ENCODE data around the gene ARHGEF4.

Gene ARHGEF4

GRCh38 chr2:131093006-131093695 lies 256.4 kb downstream of the ARHGEF4 start, which contains the start of gene FAM168B:
Gene FAM168B (minus strand): TSS chr2:131093460. CDS start chr2:131082646, 10,814 bp downstream.
- peak; percentile 78 for DNase-seq (ENCODE audit: low spot score)

DNA sequence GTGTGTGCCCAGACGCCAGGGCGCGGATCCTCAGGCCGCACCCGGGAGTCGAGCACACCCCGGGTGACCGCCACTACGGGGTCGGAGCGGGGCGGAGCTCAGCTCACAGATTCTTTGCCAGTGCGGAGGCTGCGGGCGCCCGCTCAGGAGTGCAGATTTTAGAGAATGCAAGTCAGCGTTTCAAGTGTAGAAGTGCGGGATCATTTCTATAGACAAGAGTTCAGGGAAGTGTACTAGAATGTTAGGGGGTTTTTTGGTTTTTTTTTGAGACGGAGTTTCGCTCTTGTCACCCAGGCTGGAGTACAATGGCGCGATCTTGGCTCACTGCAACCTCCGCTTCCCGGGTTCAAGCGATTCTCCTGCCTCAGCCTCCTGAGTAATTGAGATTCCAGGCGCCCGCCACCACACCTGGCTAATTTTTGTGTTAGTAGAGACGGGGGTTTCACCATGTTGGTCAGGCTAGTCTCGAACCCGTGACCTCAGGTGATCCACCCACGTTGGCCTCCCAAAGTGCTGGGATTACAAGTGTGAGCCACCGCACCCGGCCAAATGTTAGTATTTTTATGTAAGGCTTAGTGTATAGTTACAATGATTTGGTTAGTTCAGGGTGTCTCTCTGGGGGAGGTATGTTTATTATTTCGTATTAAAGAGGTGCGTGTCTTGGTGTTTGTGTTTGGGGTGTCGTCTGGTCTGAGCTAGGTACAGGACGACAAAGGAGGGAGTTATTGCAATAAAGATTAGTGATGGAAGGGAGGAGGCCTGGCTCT lies 257.2 kb downstream of the ARHGEF4 start:
- DNase-seq (ENCODE audit: low spot score), result peak; percentile 65

DNA sequence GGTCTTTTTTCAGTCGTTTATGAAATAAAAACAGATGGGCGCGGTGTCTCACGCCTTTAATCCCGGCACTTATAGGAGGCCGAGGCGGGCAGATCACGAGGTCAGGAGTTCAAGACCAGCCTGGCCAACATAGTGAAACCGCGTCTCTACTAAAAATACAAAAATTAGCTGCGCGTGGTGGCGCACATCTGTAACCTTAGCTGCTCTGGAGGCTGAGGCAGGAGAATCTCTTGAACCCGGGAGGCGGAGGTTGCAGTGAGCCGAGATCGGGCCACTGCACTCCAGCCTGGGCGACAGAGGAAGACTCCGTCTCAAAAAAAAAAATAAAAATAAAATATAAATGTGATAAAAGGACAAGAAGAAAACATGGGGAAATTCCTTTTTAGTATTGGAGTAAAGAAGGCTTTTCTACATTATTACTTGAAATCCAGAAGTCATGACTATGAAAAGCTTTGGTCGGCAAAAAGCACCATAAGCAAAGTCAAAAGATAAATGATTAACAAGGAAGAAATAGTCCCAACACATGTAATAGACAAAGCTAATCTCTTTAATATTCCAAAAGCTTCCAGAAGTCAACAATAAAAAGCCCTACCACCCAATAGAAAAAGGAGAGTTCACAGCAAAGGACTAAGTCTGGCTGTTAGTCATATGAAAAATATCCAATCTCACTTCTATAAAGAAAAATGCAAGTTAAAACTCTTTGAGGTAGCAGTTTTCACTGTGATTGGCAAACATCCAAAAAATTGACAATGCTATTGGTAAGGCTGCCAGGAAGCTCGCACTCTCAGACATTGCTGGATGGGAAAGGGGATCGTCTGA lies 258.0 kb downstream of the ARHGEF4 start:
- DNase-seq (ENCODE audit: low spot score), result peak; percentile 20

Data from pons (tissue), 1 donor.